ENCODE measurements around the gene MEGF6. TPM values are rescaled to one million over a fixed set of nuclear protein-coding genes. Genes with fewer than 3 reads are reported as not detected.

Gene MEGF6
- total and polyA plus RNA-seq, 9 of the 15 experiments (the other 6 are each of a cell fraction or from before 2014, with no cell fraction given) = 0.03 to 1.7 (median 0.24) TPM; not detected in 3

- Histone ChIP-seq H3K4me1 (replicated peaks in 1 of 2; ENCODE audit: control insufficient read depth in 2 of 2, insufficient read depth in 2 of 2, low read length in 2 of 2) (peaks cover 0 to 60% of the 10 kb centered on the region in 2 experiments; a peak in 3 of 5 replicates), H3K9me3 (replicated peaks; ENCODE audit: control insufficient read depth, insufficient read depth, low read depth, low read length) (no peaks in the 10 kb centered on the region), H3K9me1 (ENCODE audit: control insufficient read depth, insufficient read depth, low read length) (peaks cover 4% of the 10 kb centered on the region), H3K9ac (ENCODE audit: insufficient read depth in 1 of 2, low read depth in 2 of 2, low read length in 2 of 2) (no peak overlapping the region; a peak in 1 of 4 replicates), H3K36me3 (ENCODE audit: control insufficient read depth, insufficient read depth, low read length) (no peaks in the 10 kb centered on the region), H3K4me2 (ENCODE audit: insufficient read depth, low read length) (no peak overlapping the region), H3K27me3 (ENCODE audit: control insufficient read depth in 2 of 2, insufficient read depth in 2 of 2, low read length in 2 of 2) (peaks cover 34 to 73% of the 10 kb centered on the region in 2 experiments; a peak in 4 of 5 replicates), H2AFZ (ENCODE audit: low read depth, low read length) (no peak overlapping the region), H3K79me2 (ENCODE audit: control insufficient read depth, insufficient read depth, low read length) (no peaks in the 10 kb centered on the region), H4K20me1 (replicated peaks; ENCODE audit: control insufficient read depth, insufficient read depth, low read length) (peaks cover 27% of the 10 kb centered on the region), H3K4me3 (no peak overlapping the region), H3K27ac (ENCODE audit: extremely low read depth, low read depth, low read length) (no peak overlapping the region)
- ChIA-PET POLR2A (interaction anchor here (0.5 to 1.1 kb wide), 5 partner anchors 8 to 1328 kb away, joined by 3 to 6 read pairs (median 3); no protein-coding TSS in a partner anchor), CTCF (ENCODE audit: low intra/inter-chr PET ratio) (no interaction called here)
- no peak for DNase-seq (ENCODE audit: extremely low read depth in 1 of 4, low spot score in 3 of 4)
- BruUV-seq (replicated peaks) = no TSS peak
- no peak for FAIRE-seq
- in situ Hi-C loops (cut with MboI) (no loop called here), intact Hi-C loops (cut with micrococcal nuclease) (no loop called here)
- TF ChIP-seq REST (IDR thresholded peaks at IDR 0.05; ENCODE audit: borderline replicate concordance) (no peak), REST (CRISPR knock-in tag; IDR thresholded peaks at IDR 0.05; ENCODE audit: low read depth) (no peak)
- WGBS (ENCODE audit: insufficient coverage, low coverage, missing lambda C conversion rate) = 4% methylated on average over 34 of the region's 35 CpGs
- ATAC-seq = no peak
Observed at GRCh38 chr1:3467096-3468036, 143.9 kb downstream of the MEGF6 start.

Data from K562 (cell line).